Uterus (tissue), 4 donors: ENCODE results near the gene ZNF784. TPM values are rescaled to one million over a fixed set of nuclear protein-coding genes. Genes with fewer than 3 reads are reported as not detected.

ENCODE experiments used
- DNase-seq, 2 donors: peaks; one replicate each; pipeline ENCODE4 v3.0.0-alpha.2; 2019 to 2020
- H3K27ac ChIP-seq, 2 donors: fragments of 200-600 bp; sonication (generic); 1 replicate in 1 of 2; 2 replicates in 1 of 2; pipeline ENCODE4 v1.5.1; 2016 to 2018
- H3K27me3 ChIP-seq, 2 donors: fragments of 200-600 bp; sonication (generic); one replicate each; pipeline ENCODE4 v1.5.1; 2018 to 2019; ENCODE audit warnings: control low read depth in 1 of 2
- H3K36me3 ChIP-seq, 2 donors: fragments of 200-600 bp; sonication (generic); one replicate each; pipeline ENCODE4 v1.5.1; 2019; ENCODE audit warnings: control low read depth in 1 of 2
- H3K4me1 ChIP-seq, 2 donors: fragments of 200-600 bp; sonication (generic); one replicate each; pipeline ENCODE4 v1.5.1; 2018 to 2019; ENCODE audit warnings: control low read depth in 1 of 2
- H3K4me3 ChIP-seq, 2 donors: fragments of 200-600 bp; sonication (generic); 1 replicate in 1 of 2; 2 replicates in 1 of 2; pipeline ENCODE4 v1.5.1; 2018 to 2019; ENCODE audit warnings: mild to moderate bottlenecking in 1 of 2
- H3K9me3 ChIP-seq, 2 donors: fragments of 200-600 bp; sonication (generic); one replicate each; pipeline ENCODE4 v1.5.1; 2019; ENCODE audit warnings: control low read depth in 1 of 2
- CTCF ChIP-seq, 4 experiments: fragments of 200-600 bp in 2 of 4; fragments of 450-650 bp in 2 of 4; sonication (generic) in 2 of 4; IDR thresholded peaks; one replicate each; pipeline ENCODE4 v1.5.1; 2016 to 2019; ENCODE audit warnings: antibody characterized with exemption in 4 of 4, mild to moderate bottlenecking in 2 of 4, moderate library complexity in 1 of 4
- POLR2A ChIP-seq, 2 donors: fragments of 450-650 bp; IDR thresholded peaks; one replicate each; pipeline ENCODE4 v1.6.1; 2016; ENCODE audit warnings: antibody characterized with exemption in 2 of 2, mild to moderate bottlenecking in 1 of 2, moderate library complexity in 1 of 2
- intact Hi-C: fragments of 100-400 bp; cut with DNase I; formaldehyde crosslinking; loops from one replicate; pipeline ENCODE4 v1.15.1; 2023; ENCODE audit warnings: low total_unique reads
- total RNA-seq, 4 donors: library from RNA; depleted of rRNA in 3 of 4; stranded (reverse); fragments of >200 nt in 3 of 4; gene quantifications; one replicate each; pipeline versions ENCODE4 v1.1.0 to v1.2.4, GENCODE V29; 2014 to 2023
- donor health status: DM: yes; HTN: yes; CAD: no.

ZNF784 gene
- total RNA-seq, 4 donors from 2014 or later, result 4.1 to 9.6 (median 7.4) TPM

- no peaks in the 10 kb centered on the region for H3K36me3 ChIP-seq
- H3K4me1 ChIP-seq, result peaks cover 0 to 30% of the 10 kb centered on the region in 2 donors
- DNase-seq, result no peak
- no peaks in the 10 kb centered on the region for H3K27me3 ChIP-seq
- intact Hi-C loops, result no loop called here
- H3K27ac ChIP-seq, result peak overlapping the region; percentile 88 to 98
- no peaks in the 10 kb centered on the region for H3K9me3 ChIP-seq
- no peak for TF ChIP-seq POLR2A (IDR thresholded peaks at IDR 0.05)
- no peak for TF ChIP-seq CTCF (IDR thresholded peaks at IDR 0.05)
- H3K4me3 ChIP-seq, result peak overlapping the region; percentile 88 to 91
Measured at GRCh38 chr19:55635856-55636440, 11.6 kb upstream of the ZNF784 start.

- Histone ChIP-seq H3K4me1 (peaks cover 0 to 27% of the 10 kb centered on the region in 2 donors), H3K27ac (peak overlapping the region; percentile 88 to 98), H3K4me3 (peak overlapping the region; percentile 88 to 91), H3K9me3 (no peaks in the 10 kb centered on the region), H3K27me3 (no peaks in the 10 kb centered on the region), H3K36me3 (no peaks in the 10 kb centered on the region)
- intact Hi-C loops, result no loop called here
- TF ChIP-seq POLR2A (IDR thresholded peaks at IDR 0.05), result no peak
- TF ChIP-seq CTCF (IDR thresholded peaks at IDR 0.05), result no peak
- no peak for DNase-seq
Measured at GRCh38 chr19:55635334-55635717, 11.0 kb upstream of the ZNF784 start.

GRCh38 chr19:55633861-55634260 lies 9.5 kb upstream of the ZNF784 start:
- TF ChIP-seq CTCF (IDR thresholded peaks at IDR 0.05) (no peak), POLR2A (IDR thresholded peaks at IDR 0.05) (no peak)
- Histone ChIP-seq H3K36me3 (no peaks in the 10 kb centered on the region), H3K9me3 (no peaks in the 10 kb centered on the region), H3K4me1 (peaks cover 0 to 23% of the 10 kb centered on the region in 2 donors), H3K27ac (peak overlapping the region in 1 of 2 donors; percentile 98), H3K27me3 (no peaks in the 10 kb centered on the region), H3K4me3 (no peak overlapping the region)
- intact Hi-C loops, result no loop called here
- DNase-seq, result no peak

- H3K36me3 ChIP-seq, result no peaks in the 10 kb centered on the region
- H3K27ac ChIP-seq, result peak overlapping the region in 1 of 2 donors; percentile 38
- no peaks in the 10 kb centered on the region for H3K9me3 ChIP-seq
- intact Hi-C loops, result no loop called here
- H3K4me1 ChIP-seq, result peaks cover 0 to 21% of the 10 kb centered on the region in 2 donors
- H3K27me3 ChIP-seq, result no peaks in the 10 kb centered on the region
- TF ChIP-seq POLR2A (IDR thresholded peaks at IDR 0.05) (no peak), CTCF (IDR thresholded peaks at IDR 0.05) (peak; percentile 81 to 94 (median 86))
- DNase-seq, result peak; percentile 69 to 97
- H3K4me3 ChIP-seq, result no peak overlapping the region
Measured at GRCh38 chr19:55632463-55632834, 8.1 kb upstream of the ZNF784 start.

GRCh38 chr19:55626350-55626749 lies 2.0 kb upstream of the ZNF784 start:
- Histone ChIP-seq H3K4me3 (no peak overlapping the region), H3K4me1 (no peaks in the 10 kb centered on the region), H3K27ac (no peak overlapping the region), H3K36me3 (no peaks in the 10 kb centered on the region), H3K27me3 (no peaks in the 10 kb centered on the region), H3K9me3 (no peaks in the 10 kb centered on the region)
- TF ChIP-seq CTCF (IDR thresholded peaks at IDR 0.05) (no peak), POLR2A (IDR thresholded peaks at IDR 0.05) (no peak)
- intact Hi-C loops, result no loop called here
- DNase-seq, result no peak
